ENCODE measurements around the gene PACS1. TPM values are rescaled to one million over a fixed set of nuclear protein-coding genes. Genes with fewer than 3 reads are reported as not detected.

Gene PACS1
- polyA plus RNA-seq, 1 of the 3 experiments (the other 2 are of a cell fraction): 37.3 TPM

GRCh38 chr11:66232769-66233168 is 162.7 kb downstream of the PACS1 start (continued):
- TF ChIP-seq USF2 (IDR thresholded peaks at IDR 0.05; ENCODE audit: borderline replicate concordance, low read depth, low read length): no peak

GRCh38 chr11:66233301-66233700 is 163.2 kb downstream of the PACS1 start:
- TF ChIP-seq NRF1 (IDR thresholded peaks at IDR 0.05; ENCODE audit: low read depth, low read length) (no peak), TEAD4 (IDR thresholded peaks at IDR 0.05; ENCODE audit: borderline replicate concordance, insufficient read depth) (no peak), GATA2 (CRISPR knock-in tag; IDR thresholded peaks at IDR 0.05) (no peak), FOSL2 (IDR thresholded peaks at IDR 0.05; ENCODE audit: borderline replicate concordance, low read depth) (no peak), EP300 (IDR thresholded peaks at IDR 0.05; ENCODE audit: borderline replicate concordance in 1 of 2, low read depth in 1 of 2, low read length in 1 of 2) (no peak), RAD21 (IDR thresholded peaks at IDR 0.05; ENCODE audit: low read length) (no peak), NFIC (IDR thresholded peaks at IDR 0.05; ENCODE audit: borderline replicate concordance) (no peak), IRF3 (IDR thresholded peaks at IDR 0.05; ENCODE audit: low read depth, low read length) (no peak), ELF1 (IDR thresholded peaks at IDR 0.05) (no peak), MAX (IDR thresholded peaks at IDR 0.05; ENCODE audit: low read depth) (no peak), USF2 (IDR thresholded peaks at IDR 0.05; ENCODE audit: borderline replicate concordance, low read depth, low read length) (no peak), CTCF (IDR thresholded peaks at IDR 0.05) (no peak), MXI1 (IDR thresholded peaks at IDR 0.05; ENCODE audit: low read depth, low read length) (no peak)
- H4K20me1 ChIP-seq (ENCODE audit: insufficient read depth): no peaks in the 10 kb centered on the region
- H3K27ac ChIP-seq (ENCODE audit: low read depth in 2 of 2, low read length in 1 of 2): no peak overlapping the region
- no peak overlapping the region for H3K4me3 ChIP-seq (ENCODE audit: low read depth in 2 of 2, low read length in 1 of 2)
- no peak overlapping the region for H3K9ac ChIP-seq
- DNase-seq: no peak
- H3K79me2 ChIP-seq (ENCODE audit: insufficient read depth): no peaks in the 10 kb centered on the region
- POLR2A ChIA-PET: no interaction called here
- no peaks in the 10 kb centered on the region for H3F3A ChIP-seq (replicated peaks; ENCODE audit: insufficient read depth)
- H3K27me3 ChIP-seq (ENCODE audit: insufficient read depth): no peaks in the 10 kb centered on the region
- no peaks in the 10 kb centered on the region for H3K4me1 ChIP-seq (ENCODE audit: control insufficient read depth in 1 of 2, insufficient read depth in 2 of 2, low read depth in 1 of 2, low read length in 1 of 2)
- H3K4me2 ChIP-seq: no peak overlapping the region
- H3K9me2 ChIP-seq: no peaks in the 10 kb centered on the region
- H3K9me3 ChIP-seq: no peaks in the 10 kb centered on the region
- WGBS (ENCODE audit: low lambda C conversion rate): 100% methylated on average over 5 of the region's 5 CpGs
- H3K36me3 ChIP-seq (replicated peaks in 1 of 2; ENCODE audit: control insufficient read depth in 1 of 2, insufficient read depth in 2 of 2, low read length in 1 of 2): peaks cover 22 to 80% of the 10 kb centered on the region in 2 experiments
- CTCF ChIA-PET: interaction anchor here (0.6 to 2.1 kb wide), 3 partner anchors 9 to 23 kb away, joined by 3 to 12 read pairs (median 3); no protein-coding TSS in a partner anchor
- H2AFZ ChIP-seq (ENCODE audit: low read depth): no peak overlapping the region

Measured in SK-N-SH (cell line).